ENCODE data around the gene RER1.

- no peak for TF ChIP-seq CTCF (IDR thresholded peaks at IDR 0.05; ENCODE audit: insufficient read depth, low read depth, low read length)
- no peak for TF ChIP-seq EZH2 (IDR thresholded peaks at IDR 0.05; ENCODE audit: insufficient read depth, low read length)
Measured at GRCh38 chr1:2346691-2347408, 44.8 kb upstream of the RER1 start.
